Testis (tissue), 3 donors: ENCODE measurements around the gene ARL6IP1. TPM values are rescaled to one million over a fixed set of nuclear protein-coding genes. Genes with fewer than 3 reads are reported as not detected.

Experiments used
- DNase-seq: peaks from one replicate; pipeline ENCODE4 v3.0.0-alpha.2; 2019
- H3K27ac ChIP-seq, 2 donors: fragments of 200-600 bp; sonication (generic); one replicate each; pipeline ENCODE4 v1.5.1; 2019
- H3K27me3 ChIP-seq: fragments of 200-600 bp; sonication (generic); one replicate; pipeline ENCODE4 v1.5.1; 2019
- H3K36me3 ChIP-seq: fragments of 200-600 bp; sonication (generic); one replicate; pipeline ENCODE4 v1.5.1; 2017; ENCODE audit warnings: low read depth; ENCODE audit errors: missing control alignments
- H3K4me1 ChIP-seq: fragments of 200-600 bp; sonication (generic); one replicate; pipeline ENCODE4 v1.5.1; 2019
- H3K4me3 ChIP-seq, 2 donors: fragments of 200-600 bp; sonication (generic); one replicate each; pipeline ENCODE4 v1.5.1; 2017 to 2019
- H3K9me3 ChIP-seq: fragments of 200-600 bp; sonication (generic); one replicate; pipeline ENCODE4 v1.5.1; 2017
- CTCF ChIP-seq, 3 experiments: fragments of 450-650 bp in 2 of 3; fragments of 200-600 bp in 1 of 3; sonication (generic) in 1 of 3; IDR thresholded peaks; one replicate each; pipeline ENCODE4 v1.5.1; 2016 to 2019; ENCODE audit warnings: antibody characterized with exemption in 3 of 3, mild to moderate bottlenecking in 2 of 3, moderate library complexity in 1 of 3
- POLR2A ChIP-seq: fragments of 450-650 bp; IDR thresholded peaks from one replicate; pipeline ENCODE4 v1.6.1; 2017; ENCODE audit warnings: antibody characterized with exemption, mild to moderate bottlenecking, moderate library complexity
- WGBS, 2 donors: methylation state at CpG; one replicate each; pipeline ENCODE4 v1.1.5; 2018; 5-methylcytosine and 5-hydroxymethylcytosine counted together
- intact Hi-C: fragments of 100-400 bp; cut with DNase I; formaldehyde crosslinking; loops from one replicate; pipeline ENCODE4 v1.15.1; 2023; ENCODE audit warnings: low total_unique reads
- polyA plus RNA-seq: library from polyadenylated mRNA; stranded (reverse); fragments of 350-450 nt; fragmentation: Illumina TruSeq; extraction: RNeasy Lipid Tissue Mini Kit (QIAGEN cat#74804); gene quantifications from one replicate; pipeline ENCODE4 v1.2.3, GENCODE V29; 2014; ENCODE audit warnings: low read depth, low replicate concordance; ENCODE audit not compliant: insufficient read depth
- total RNA-seq, 2 donors: library from RNA; depleted of rRNA; stranded (reverse); fragments of >200 nt; gene quantifications; one replicate each; pipeline ENCODE4 v1.2.3, GENCODE V29; 2016

ARL6IP1 gene
- total and polyA plus RNA-seq, 3 donors from 2014 or later, result 219 to 392 (median 392) TPM

GRCh38 chr16:18839555-18839954 is 38.2 kb upstream of the ARL6IP1 start:
- 76 to 91% methylated on average over 6 of the region's 6 CpGs for WGBS, 2 donors
- no peak overlapping the region for H3K27ac ChIP-seq
- intact Hi-C loops, result no loop called here
- no peaks in the 10 kb centered on the region for H3K36me3 ChIP-seq
- no peak overlapping the region for H3K4me3 ChIP-seq
- H3K4me1 ChIP-seq, result no peaks in the 10 kb centered on the region
- no peaks in the 10 kb centered on the region for H3K9me3 ChIP-seq
- no peaks in the 10 kb centered on the region for H3K27me3 ChIP-seq
- DNase-seq, result no peak
- TF ChIP-seq CTCF (IDR thresholded peaks at IDR 0.05), result no peak
- TF ChIP-seq POLR2A, result no peak

- Histone ChIP-seq H3K4me1 (no peaks in the 10 kb centered on the region), H3K27ac (no peak overlapping the region), H3K27me3 (no peaks in the 10 kb centered on the region), H3K36me3 (peaks cover 2% of the 10 kb centered on the region), H3K4me3 (no peak overlapping the region), H3K9me3 (no peaks in the 10 kb centered on the region)
- TF ChIP-seq POLR2A (no peak), CTCF (IDR thresholded peaks at IDR 0.05) (no peak)
- no peak for DNase-seq
- intact Hi-C loops, result no loop called here
Observed at GRCh38 chr16:18836702-18837101, 35.4 kb upstream of the ARL6IP1 start.

GRCh38 chr16:18834864-18835263 is 33.5 kb upstream of the ARL6IP1 start:
- Histone ChIP-seq H3K36me3 (peaks cover 2% of the 10 kb centered on the region), H3K27me3 (no peaks in the 10 kb centered on the region)
- WGBS, 2 donors, result 80 to 84% methylated on average over 4 of the region's 4 CpGs

GRCh38 chr16:18833707-18834505 is 32.6 kb upstream of the ARL6IP1 start:
- Histone ChIP-seq H3K9me3 (no peaks in the 10 kb centered on the region), H3K36me3 (peaks cover 2% of the 10 kb centered on the region), H3K27me3 (no peaks in the 10 kb centered on the region), H3K4me1 (no peaks in the 10 kb centered on the region), H3K27ac (no peak overlapping the region), H3K4me3 (no peak overlapping the region)
- 90 to 93% methylated on average over 9 of the region's 9 CpGs for WGBS, 2 donors
- TF ChIP-seq POLR2A, result no peak
- DNase-seq, result no peak
- intact Hi-C loops, result no loop called here

More at GRCh38 chr16:18834864-18835263, 33.5 kb upstream of the ARL6IP1 start:
- TF ChIP-seq CTCF (IDR thresholded peaks at IDR 0.05) (no peak), POLR2A (no peak)
- H3K9me3 ChIP-seq, result no peaks in the 10 kb centered on the region
- DNase-seq, result no peak
- H3K27ac ChIP-seq, result no peak overlapping the region
- intact Hi-C loops, result no loop called here
- H3K4me3 ChIP-seq, result no peak overlapping the region
- H3K4me1 ChIP-seq, result no peaks in the 10 kb centered on the region

- Histone ChIP-seq H3K27me3 (no peaks in the 10 kb centered on the region), H3K27ac (no peak overlapping the region), H3K36me3 (peaks cover 2% of the 10 kb centered on the region), H3K4me3 (no peak overlapping the region), H3K4me1 (no peaks in the 10 kb centered on the region), H3K9me3 (no peaks in the 10 kb centered on the region)
- WGBS, 2 donors, result 91 to 93% methylated on average over 8 of the region's 8 CpGs
- no peak for DNase-seq
- intact Hi-C loops, result no loop called here
- no peak for TF ChIP-seq CTCF (IDR thresholded peaks at IDR 0.05)
- no peak for TF ChIP-seq POLR2A
Observed at GRCh38 chr16:18832613-18833012, 31.3 kb upstream of the ARL6IP1 start.
